Activated T-helper 1 cell treated with Interleukin-2 at 50 U/mL for 16 hours (primary cell): Measurements from ENCODE around the gene TNIP1.

ENCODE experiments used
- DNase-seq: peaks from one replicate; pipeline ENCODE4 v3.0.0-alpha.2; 2020; ENCODE audit warnings: low read depth

Gene TNIP1

GRCh38 chr5:151021746-151022145 is 59.1 kb downstream of the TNIP1 start:
- no peak for DNase-seq

GRCh38 chr5:151020304-151021110 is 60.3 kb downstream of the TNIP1 start, which contains the start of gene GPX3:
TSS of gene GPX3 (plus strand) at chr5:151020591. CDS start at chr5:151020655, 64 bp downstream.
- DNase-seq = no peak

- DNase-seq = no peak
Observed at GRCh38 chr5:151019331-151019730, 61.5 kb downstream of the TNIP1 start.

- no peak for DNase-seq
Observed at GRCh38 chr5:151018846-151019245, 62.0 kb downstream of the TNIP1 start.

- no peak for DNase-seq
Observed at GRCh38 chr5:151017897-151018296, 62.9 kb downstream of the TNIP1 start.

- no peak for DNase-seq
Observed at GRCh38 chr5:151016700-151017099, 64.1 kb downstream of the TNIP1 start.

GRCh38 chr5:151015974-151016587 is 64.8 kb downstream of the TNIP1 start:
- no peak for DNase-seq

GRCh38 chr5:151014680-151015343 is 66.0 kb downstream of the TNIP1 start:
- DNase-seq = no peak

GRCh38 chr5:151012862-151013261 is 68.0 kb downstream of the TNIP1 start:
- no peak for DNase-seq

- no peak for DNase-seq
Observed at GRCh38 chr5:151008906-151009305, 71.9 kb downstream of the TNIP1 start.

GRCh38 chr5:151008210-151008491 is 72.7 kb downstream of the TNIP1 start:
- no peak for DNase-seq

- no peak for DNase-seq
Observed at GRCh38 chr5:151007430-151008209, 73.2 kb downstream of the TNIP1 start.

GRCh38 chr5:151006704-151007334 is 74.0 kb downstream of the TNIP1 start:
- DNase-seq = no peak

- DNase-seq = no peak
Observed at GRCh38 chr5:151005950-151006576, 74.8 kb downstream of the TNIP1 start.

GRCh38 chr5:151005187-151005949 is 75.5 kb downstream of the TNIP1 start:
- no peak for DNase-seq

- no peak for DNase-seq
Observed at GRCh38 chr5:151004499-151004898, 76.3 kb downstream of the TNIP1 start.

GRCh38 chr5:151003503-151003860 is 77.4 kb downstream of the TNIP1 start:
- no peak for DNase-seq

- DNase-seq = no peak
Observed at GRCh38 chr5:151002681-151003502, 77.9 kb downstream of the TNIP1 start.

GRCh38 chr5:151002250-151002649 is 78.6 kb downstream of the TNIP1 start:
- DNase-seq = no peak

GRCh38 chr5:151001436-151001835 is 79.4 kb downstream of the TNIP1 start:
- DNase-seq = no peak
